GM18873 (cell line): ENCODE results near the gene DACT2.
"Not testable (repeated sequence)": the region's sequence is repeated elsewhere in the genome, so short reads cannot be mapped to it uniquely, and the experiment has no call there.

ENCODE experiments used
- ATAC-seq: cut with Tn5 transposase; IDR thresholded peaks from one replicate; pipeline ENCODE4 v1.9.1; 2021; ENCODE audit warnings: mild to moderate bottlenecking, moderate library complexity, moderate number of reproducible peaks; ENCODE audit not compliant: unreplicated experiment, low FRiP score

Gene DACT2

DNA sequence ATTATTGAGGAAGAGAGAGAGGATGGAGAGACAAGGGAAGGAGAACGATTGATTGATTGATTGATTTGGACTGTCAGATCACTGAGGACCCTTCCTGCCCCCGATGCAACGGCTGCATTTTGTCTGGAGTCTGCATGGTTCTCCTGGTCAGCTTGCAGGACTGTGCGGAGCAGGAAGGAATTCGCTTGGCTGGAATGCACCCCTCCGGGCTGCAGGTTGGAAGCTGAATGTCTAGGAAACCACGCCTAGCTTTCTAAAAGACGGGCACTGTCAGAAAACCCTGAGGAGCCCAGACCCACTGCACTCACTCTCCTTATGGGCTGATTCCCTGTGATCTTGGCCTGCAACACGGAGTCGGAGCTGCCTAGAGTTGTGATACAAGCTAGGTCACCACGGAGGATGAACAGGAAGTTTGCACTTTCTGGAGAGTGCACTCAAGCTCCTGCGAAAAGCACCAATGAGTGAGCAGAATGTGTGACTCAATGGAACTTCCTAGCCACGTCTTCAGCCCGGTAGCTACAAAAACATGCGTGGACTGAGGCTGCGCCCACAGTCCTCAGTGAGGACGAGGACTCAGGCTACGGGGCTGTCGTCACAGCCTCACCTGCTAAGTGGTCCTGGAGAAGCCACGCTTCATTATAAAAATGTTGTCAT, 14.4 kb downstream of the DACT2 start:
- ATAC-seq: no peak

- ATAC-seq: no peak
These were observed 14.9 kb downstream of the DACT2 start for GRCh38 chr6:168304752-168305015.

- ATAC-seq: no peak
These were observed 15.4 kb downstream of the DACT2 start for GRCh38 chr6:168303982-168304751.

- ATAC-seq: no peak
These were observed 17.0 kb downstream of the DACT2 start for GRCh38 chr6:168302534-168302933.

DNA sequence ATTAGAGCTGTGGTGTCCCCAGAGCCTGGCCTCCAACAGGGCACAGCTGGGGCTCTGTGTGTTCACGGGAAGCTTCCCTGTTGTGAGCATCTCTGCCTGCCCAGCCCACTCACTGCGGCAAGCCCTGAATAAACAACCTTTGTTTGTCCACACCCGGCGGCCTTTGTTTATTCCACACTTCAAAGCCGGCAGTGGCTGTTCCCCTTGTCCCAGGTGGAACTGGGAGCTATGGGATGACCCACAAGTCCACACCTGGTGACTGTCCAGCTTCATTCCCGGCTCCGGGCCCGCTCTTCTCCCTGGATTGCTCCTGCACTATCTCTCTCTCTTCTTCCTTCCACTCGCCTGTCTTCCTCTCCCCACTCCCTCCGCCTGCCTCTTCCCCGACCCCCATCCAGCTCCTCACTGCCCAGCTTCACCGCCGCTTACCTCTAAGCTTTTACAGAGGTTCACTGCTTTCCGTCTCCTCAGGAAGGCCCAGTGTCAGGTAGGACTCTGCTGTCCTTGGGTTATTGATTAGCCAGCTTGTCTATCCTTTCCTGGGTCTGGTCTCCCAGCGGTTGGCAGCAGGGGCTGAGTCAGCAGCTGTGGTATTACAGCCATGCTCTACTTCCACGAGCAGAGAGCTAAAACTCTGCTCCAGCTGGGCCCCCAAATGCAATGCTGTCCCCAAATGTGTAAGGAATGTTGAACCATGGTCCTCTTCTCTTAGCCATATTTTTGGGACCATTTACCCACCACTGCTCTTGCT, 17.8 kb downstream of the DACT2 start:
- ATAC-seq: no peak

- ATAC-seq: no peak
These were observed 18.5 kb downstream of the DACT2 start for GRCh38 chr6:168300975-168301647.

DNA sequence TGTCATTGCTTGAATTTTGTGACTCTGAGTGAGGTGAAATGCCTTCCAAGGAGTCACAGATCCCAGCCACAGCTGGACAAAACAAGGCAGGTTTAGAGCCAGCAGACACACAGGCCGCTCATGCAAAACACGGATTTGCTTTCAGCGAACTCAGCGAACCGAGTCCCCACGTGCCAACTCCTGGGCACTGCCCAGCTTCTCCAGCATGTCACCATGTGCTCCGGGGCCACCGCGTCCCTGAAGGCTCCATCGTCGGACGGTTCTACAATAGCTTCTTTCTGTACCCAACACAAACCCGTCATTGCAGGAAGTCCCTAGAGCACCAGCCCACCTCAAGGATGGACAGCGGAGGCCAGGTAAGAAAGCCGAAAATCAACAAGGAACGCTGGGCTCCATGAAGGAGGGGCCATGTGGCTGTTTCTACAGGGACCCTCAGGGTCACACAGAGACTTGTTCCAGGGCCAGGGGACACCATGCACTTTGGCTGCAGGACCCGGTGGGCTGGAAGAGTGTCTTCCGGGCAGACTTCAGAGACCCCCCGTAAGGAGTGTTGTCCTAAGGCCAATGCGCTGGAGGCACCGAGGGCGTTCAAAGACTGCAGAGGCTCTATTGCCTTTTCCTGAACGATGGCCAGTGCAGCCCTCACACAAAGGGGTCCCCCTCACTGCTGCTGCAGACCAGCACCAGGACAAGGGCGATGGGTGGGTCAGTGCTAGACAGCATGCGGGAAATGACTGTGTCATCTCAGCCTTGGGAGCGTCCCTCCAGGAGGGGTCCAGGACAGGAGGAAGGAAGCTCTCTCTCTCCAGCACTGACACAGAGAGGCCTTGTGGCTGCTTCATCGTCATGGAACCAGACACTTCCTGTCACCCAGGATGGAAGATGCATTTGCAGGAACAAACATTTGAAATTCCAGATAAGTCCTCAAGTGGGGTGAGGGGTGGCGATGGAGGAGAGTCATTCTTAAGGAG, 19.8 kb downstream of the DACT2 start:
- no peak for ATAC-seq

GRCh38 chr6:168297643-168298042, 21.9 kb downstream of the DACT2 start:
- ATAC-seq: no peak

DNA sequence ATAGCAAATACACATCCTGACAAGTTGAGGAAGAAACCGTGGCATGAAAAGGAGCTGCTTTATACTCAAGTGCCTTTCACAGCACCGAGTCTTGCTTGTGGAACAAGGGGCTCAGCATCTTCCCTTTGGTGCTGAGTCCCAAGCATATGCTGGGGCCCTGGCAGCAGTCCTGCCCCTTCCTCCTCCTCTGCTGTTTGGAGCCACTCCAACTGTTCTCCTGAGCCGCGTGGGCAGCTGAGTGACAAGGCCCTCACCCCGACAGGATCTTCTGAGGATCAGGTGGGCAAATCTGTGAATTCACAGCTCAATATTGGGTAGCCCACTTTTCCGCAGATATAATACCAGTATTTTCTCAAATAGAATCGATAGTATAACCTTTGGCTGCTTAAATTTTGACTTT, 24.7 kb downstream of the DACT2 start:
- ATAC-seq: no peak

DNA sequence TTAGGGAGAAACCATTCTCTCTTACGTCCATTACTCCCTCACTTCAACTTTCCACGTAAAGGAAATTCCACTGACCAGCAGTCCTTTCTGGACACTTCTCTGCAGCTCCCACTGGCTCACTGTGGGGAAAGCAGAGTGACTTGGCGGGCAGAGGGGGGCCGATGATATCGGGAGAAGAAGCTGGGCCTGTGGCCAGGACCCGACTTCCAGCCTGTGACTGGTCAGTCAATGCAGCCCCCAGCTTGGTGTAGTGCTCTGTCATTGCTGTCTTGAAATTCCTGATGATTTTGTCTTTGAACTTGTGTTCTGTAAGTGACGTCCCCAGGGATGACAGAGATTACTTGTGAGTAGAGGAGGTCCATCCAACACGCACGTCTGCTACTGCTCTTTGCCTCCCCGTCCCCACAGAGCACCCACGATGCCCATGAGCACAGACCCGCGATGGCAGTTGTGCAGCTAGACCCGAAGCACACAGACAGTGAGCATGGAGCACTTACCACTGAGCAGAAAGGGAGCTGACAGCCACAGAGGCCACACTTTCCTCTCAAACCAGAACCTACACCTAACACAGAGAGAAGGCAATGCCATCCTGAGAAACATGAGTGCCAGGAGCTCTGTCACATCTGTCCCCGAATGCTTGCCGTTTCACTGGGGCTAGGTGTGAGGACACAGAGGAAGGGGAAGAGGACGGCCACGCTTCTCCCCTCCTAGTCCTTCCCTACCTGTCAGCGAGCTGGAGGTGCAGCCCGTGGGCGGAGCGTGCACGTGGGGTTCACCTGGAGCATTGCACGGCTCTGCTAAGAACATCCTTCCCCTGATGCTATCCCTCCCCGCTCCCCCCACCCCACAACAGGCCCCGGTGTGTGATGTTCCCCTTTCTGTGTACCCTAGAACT, 25.7 kb downstream of the DACT2 start:
- no peak for ATAC-seq

DNA sequence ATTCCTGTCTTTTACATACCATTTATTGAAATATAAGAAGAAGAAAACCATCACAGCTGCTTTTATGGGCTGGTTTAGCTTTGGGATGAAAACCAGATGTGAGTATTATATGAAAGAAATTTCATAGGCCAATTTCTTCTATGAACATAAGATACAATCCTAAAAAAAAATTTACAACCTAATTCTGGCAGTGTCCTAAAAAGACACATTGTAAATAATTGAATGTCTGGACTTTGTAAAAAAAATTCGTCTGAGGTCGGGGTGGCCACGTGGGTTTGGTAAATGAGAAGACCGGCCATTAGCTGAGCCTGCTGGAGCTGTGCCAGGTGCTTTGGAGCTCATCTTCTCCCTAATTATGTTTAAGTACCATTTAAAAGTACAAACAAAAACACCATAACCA, 26.8 kb downstream of the DACT2 start:
- ATAC-seq: no peak

DNA sequence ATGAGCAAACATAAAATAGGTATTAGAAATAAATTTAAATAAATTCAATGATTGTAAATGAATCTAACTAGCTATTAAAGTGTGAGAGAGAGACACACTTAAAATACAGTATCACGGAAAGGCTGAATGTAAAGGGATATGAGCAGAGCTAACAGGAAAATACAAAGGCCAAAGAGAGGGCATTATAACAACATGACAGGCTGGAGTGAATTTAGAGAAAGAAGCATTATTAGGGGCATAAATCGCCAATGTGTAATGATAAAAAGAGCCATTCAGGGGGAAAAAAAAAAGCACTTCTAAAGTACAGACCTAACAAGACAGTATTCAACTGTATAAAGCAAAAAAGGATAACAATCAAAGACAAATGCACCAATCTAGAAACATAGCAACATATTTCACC, 28.1 kb downstream of the DACT2 start:
- ATAC-seq: no peak

- ATAC-seq: no peak
These were observed 29.5 kb downstream of the DACT2 start for GRCh38 chr6:168290095-168290494.

DNA sequence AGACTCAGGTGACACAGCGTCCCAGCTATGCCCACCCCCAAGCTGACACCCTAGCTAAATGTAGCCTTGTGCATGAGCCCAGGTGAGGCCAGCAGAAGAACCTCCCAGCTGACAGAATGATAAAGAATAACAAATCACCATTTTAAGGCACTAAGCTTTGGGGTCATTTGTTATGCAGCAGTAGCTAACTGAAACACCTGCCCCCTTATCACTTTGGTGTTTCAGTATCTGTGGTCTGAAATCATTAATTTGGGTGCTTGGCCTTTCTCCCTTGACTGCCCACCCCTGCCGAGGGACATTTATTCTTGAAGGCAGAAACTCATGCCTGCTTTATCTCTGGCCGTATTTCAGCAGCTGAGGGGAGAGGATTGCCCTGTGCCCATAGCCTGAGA, 30.0 kb downstream of the DACT2 start:
- no peak for ATAC-seq

DNA sequence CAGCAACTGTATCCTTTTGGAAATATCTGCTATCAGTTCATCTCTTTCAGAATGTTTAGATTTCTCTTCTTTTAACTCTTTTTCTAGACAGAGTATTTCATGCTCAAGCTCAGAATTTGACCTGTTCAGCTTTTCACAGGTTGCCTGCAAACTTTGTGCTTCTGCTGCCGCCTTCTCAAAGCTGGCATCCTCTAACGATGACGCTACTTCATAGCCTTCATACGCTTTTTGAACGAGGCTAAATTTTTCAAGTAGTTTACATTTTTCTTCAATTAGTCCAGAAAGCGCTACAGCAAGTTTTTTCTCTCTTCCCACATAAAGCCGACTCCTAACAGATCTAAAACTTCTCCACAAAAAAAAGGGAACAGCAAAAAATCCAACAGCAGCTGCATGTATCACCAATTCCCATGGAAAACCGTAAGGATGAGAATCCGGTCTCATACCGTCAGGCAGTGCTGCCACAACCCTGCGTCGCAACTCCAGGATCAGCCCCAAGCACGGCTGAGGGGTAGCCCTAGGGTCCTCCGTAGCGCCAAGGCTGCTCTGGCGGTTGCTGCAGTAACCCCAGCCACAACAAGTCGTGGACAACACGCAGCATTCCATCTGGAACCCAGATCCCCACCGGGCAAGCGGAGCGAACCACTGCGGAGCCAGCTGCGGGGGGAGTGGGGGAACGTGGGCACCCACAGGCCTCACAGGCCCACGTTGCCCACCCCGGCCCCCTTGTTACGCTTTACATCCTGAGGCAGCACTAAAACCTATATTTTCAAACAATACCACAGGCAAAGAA, 30.6 kb downstream of the DACT2 start:
- ATAC-seq: no peak

GRCh38 chr6:168287460-168287859, 32.1 kb downstream of the DACT2 start:
- ATAC-seq: not testable (repeated sequence)

DNA sequence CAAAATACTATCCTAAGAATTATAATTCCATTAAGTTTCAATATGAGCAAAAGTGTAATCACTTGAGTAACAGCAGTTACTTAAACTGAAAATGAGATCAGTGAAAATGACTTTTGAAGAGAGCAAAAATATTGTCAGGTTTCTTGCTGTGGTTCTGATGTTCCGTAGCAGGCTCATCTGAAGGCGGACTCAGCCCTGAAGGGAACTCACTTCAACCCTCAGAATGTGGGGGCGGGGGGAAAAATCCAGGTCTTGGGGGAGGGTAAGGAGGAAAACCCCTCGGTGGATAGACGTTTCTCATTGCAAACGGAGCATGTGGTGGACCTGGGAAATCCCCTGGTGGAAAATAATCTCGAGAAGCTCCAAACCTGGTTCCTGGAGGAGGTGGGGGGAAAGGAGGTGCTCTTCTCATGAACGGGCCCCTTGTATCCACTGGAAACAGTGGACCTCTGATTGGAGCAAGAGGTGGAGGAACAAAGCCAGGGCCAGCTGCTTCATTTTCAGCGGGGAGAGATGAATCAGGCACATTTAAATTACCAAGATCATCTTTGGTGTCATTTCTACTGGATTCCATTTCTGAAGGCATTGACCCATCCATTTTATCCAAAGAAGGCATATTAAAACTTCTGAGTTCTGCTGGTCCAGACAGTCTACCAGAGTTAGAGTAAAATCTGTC, 32.7 kb downstream of the DACT2 start:
- not testable (repeated sequence) for ATAC-seq

- ATAC-seq: no peak
These were observed 33.5 kb downstream of the DACT2 start for GRCh38 chr6:168286116-168286515.
